Neural crest cell (in vitro differentiated cells): ENCODE results near the gene RND2. TPM values are rescaled to one million over a fixed set of nuclear protein-coding genes. Genes with fewer than 3 reads are reported as not detected.

Source experiments
- DNase-seq: peaks from one replicate; pipeline ENCODE4 v3.0.0; 2021; ENCODE audit warnings: low read depth, mixed read lengths, low spot score
- H3K27ac Mint-ChIP-seq: one replicate; pipeline ENCODE4 v1.8.0; 2021; ENCODE audit warnings: mild to moderate bottlenecking, mixed read lengths; ENCODE audit not compliant: unreplicated experiment
- H3K27me3 Mint-ChIP-seq: 2 replicates; pipeline ENCODE4 v1.8.0; 2021; ENCODE audit warnings: low read depth, mild to moderate bottlenecking, mixed read lengths
- H3K36me3 Mint-ChIP-seq: 2 replicates; pipeline ENCODE4 v1.8.0; 2021; ENCODE audit warnings: low read depth, mild to moderate bottlenecking, mixed read lengths
- H3K4me1 Mint-ChIP-seq: 2 replicates; pipeline ENCODE4 v1.8.0; 2021; ENCODE audit warnings: mixed read lengths
- H3K4me3 Mint-ChIP-seq: one replicate; pipeline ENCODE4 v1.8.0; 2021; ENCODE audit warnings: mild to moderate bottlenecking, mixed read lengths
- H3K9me3 Mint-ChIP-seq: 2 replicates; pipeline ENCODE4 v1.8.0; 2021; ENCODE audit warnings: mixed read lengths
- CTCF ChIP-seq: fragments of 200-600 bp; sonication (generic); conservative IDR thresholded peaks from 2 replicates; pipeline ENCODE4 v1.5.0; 2021; ENCODE audit warnings: antibody characterized with exemption, mild to moderate bottlenecking
- total RNA-seq: library from RNA; stranded (reverse); gene quantifications from 2 replicates; pipeline ENCODE4 v1.2.1, GENCODE V29; 2021

RND2 gene
- total RNA-seq, 1 donor from 2014 or later = 17.8 TPM

GRCh38 chr17:43011728-43012472 lies 13.1 kb upstream of the RND2 start:
- Mint-ChIP-seq H3K27me3 (no peaks in the 10 kb centered on the region), H3K4me1 (peaks cover 21% of the 10 kb centered on the region), H3K4me3 (no peak overlapping the region), H3K36me3 (no peaks in the 10 kb centered on the region), H3K9me3 (no peaks in the 10 kb centered on the region), H3K27ac (no peak overlapping the region)
- no peak for TF ChIP-seq CTCF
- DNase-seq = no peak

GRCh38 chr17:43013296-43013695 lies 11.7 kb upstream of the RND2 start:
- Mint-ChIP-seq H3K27ac (no peak overlapping the region), H3K4me1 (peaks cover 29% of the 10 kb centered on the region), H3K9me3 (no peaks in the 10 kb centered on the region), H3K36me3 (peaks cover 2% of the 10 kb centered on the region), H3K4me3 (peak overlapping the region; percentile 27), H3K27me3 (no peaks in the 10 kb centered on the region)
- DNase-seq = no peak
- no peak for TF ChIP-seq CTCF

- no peak for TF ChIP-seq CTCF
- no peaks in the 10 kb centered on the region for H3K27me3 Mint-ChIP-seq
- no peak overlapping the region for H3K4me3 Mint-ChIP-seq
- H3K27ac Mint-ChIP-seq = no peak overlapping the region
- H3K36me3 Mint-ChIP-seq = peaks cover 2% of the 10 kb centered on the region
- H3K4me1 Mint-ChIP-seq = peaks cover 37% of the 10 kb centered on the region
- no peaks in the 10 kb centered on the region for H3K9me3 Mint-ChIP-seq
- DNase-seq = no peak
Observed at GRCh38 chr17:43014020-43014648, 10.9 kb upstream of the RND2 start.

GRCh38 chr17:43014649-43015542 lies 10.1 kb upstream of the RND2 start:
- peak overlapping the region; percentile 47 for H3K4me3 Mint-ChIP-seq
- DNase-seq = no peak
- peak overlapping the region; percentile 94 for H3K27ac Mint-ChIP-seq
- peaks cover 2% of the 10 kb centered on the region for H3K36me3 Mint-ChIP-seq
- TF ChIP-seq CTCF = no peak
- H3K27me3 Mint-ChIP-seq = no peaks in the 10 kb centered on the region
- H3K9me3 Mint-ChIP-seq = no peaks in the 10 kb centered on the region
- H3K4me1 Mint-ChIP-seq = peaks cover 45% of the 10 kb centered on the region

- Mint-ChIP-seq H3K27me3 (no peaks in the 10 kb centered on the region), H3K9me3 (no peaks in the 10 kb centered on the region), H3K36me3 (peaks cover 2% of the 10 kb centered on the region), H3K27ac (peak overlapping the region; percentile 94), H3K4me1 (peaks cover 49% of the 10 kb centered on the region), H3K4me3 (no peak overlapping the region)
- no peak for TF ChIP-seq CTCF
- no peak for DNase-seq
Observed at GRCh38 chr17:43015579-43015978, 9.5 kb upstream of the RND2 start.
